ENCODE measurements around the gene CTXND1. TPM values are rescaled to one million over a fixed set of nuclear protein-coding genes. Genes with fewer than 3 reads are reported as not detected.

Gene CTXND1
- polyA plus RNA-seq, 10 donors, result 0.74 to 2.0 (median 1.1) TPM

- peak; percentile 16 to 66 (median 59) for DNase-seq
Observed at GRCh38 chr15:80182611-80183261, 69.3 kb downstream of the CTXND1 start.

GRCh38 chr15:80180986-80181385 lies 71.0 kb downstream of the CTXND1 start:
- no peak for DNase-seq

DNA sequence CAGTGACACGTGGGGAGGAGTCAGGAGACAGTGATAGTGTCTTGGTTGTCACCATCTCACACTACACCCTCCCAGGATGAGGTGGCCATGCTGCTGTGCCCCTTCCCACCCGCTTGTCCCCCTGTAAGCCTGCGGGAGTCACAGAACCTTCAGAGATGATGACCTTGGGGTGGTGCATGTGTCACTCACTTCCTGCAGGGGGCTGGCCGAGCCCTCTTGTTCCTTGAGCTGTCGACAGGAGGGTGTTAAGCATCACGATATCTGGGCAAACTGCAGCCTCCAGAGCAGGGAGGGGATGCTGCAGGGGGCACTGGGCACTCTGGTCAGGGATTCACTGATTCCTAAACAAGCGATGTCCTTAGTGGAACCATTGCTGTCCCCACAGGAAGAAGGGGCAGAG lies 71.5 kb downstream of the CTXND1 start:
- no peak for DNase-seq

DNA sequence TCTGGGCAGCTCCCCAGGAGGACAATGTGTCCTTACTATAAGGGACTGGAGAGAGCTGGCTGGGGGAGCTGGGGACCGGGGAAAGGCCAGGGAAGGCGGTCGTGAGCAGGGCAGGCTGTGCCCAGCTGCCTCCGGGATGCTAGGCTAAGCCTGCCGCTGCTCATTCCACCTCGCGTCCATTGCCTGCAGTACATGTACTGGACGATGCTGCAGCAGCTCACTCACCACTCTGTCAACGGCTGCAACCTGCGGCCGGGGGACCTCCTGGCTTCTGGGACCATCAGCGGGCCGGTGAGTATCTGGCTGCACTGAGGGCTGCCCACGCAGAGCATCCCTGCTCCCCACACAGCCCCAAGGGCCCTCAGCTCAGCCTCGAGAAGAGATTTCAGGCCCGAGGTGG lies 72.1 kb downstream of the CTXND1 start:
- DNase-seq, result peak in 1 of 3 donors; percentile 20

DNA sequence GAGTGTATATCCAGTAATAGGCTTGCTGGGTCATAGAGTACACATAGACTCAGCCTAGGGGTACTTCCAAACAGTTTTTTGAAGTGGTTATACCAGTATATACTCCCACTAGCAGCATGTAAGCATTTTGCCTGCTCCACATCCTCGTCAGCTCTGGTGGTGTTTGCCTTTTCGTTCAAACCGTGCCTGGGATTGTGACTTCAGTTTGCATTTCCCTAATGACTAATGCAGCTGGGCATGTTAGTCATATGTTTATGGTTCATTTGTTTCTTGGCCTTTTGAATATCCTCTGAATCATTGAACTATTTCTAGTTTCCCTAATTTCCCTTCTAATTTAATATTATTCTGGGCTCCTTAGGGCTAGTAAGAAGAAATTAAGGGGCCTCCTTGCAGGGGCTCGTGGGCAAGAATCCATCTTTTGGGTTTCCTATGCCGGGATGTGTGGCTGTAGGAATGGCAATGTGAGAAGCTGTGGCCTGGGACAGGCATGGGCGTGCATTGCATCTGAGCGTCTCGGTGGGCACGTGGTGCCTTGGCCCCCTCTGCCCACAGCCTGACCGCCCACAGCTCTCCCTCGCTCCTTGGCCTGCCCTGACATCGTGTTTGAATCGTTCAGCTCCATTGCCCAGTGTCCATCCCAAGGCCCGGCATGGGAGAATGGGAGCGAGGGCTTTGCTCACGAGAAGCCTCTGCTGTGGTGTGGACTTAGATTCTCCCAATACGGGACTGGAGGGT lies 72.8 kb downstream of the CTXND1 start:
- peak in 1 of 3 donors; percentile 57 for DNase-seq

DNA sequence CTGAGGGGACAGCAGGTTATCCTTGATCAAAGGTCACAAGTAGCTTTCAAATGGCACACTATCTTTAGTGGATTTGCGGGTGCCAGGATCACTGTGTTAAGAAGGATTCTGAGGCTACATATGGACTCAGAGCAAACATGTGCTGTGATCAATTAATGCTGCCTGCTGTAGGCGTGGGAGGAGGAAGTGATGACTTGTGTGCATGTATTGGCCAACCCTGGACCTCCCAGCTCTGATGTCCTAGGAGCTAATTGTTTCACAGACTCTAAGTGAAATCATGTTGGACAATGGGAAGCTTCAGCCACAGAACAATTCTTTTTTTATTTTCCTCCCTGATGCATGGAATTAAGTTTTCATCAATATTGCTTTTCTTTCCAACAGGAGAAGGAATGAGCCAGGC lies 74.9 kb downstream of the CTXND1 start:
- no peak for DNase-seq

GRCh38 chr15:80176443-80176842 lies 75.6 kb downstream of the CTXND1 start:
- no peak for DNase-seq

DNA sequence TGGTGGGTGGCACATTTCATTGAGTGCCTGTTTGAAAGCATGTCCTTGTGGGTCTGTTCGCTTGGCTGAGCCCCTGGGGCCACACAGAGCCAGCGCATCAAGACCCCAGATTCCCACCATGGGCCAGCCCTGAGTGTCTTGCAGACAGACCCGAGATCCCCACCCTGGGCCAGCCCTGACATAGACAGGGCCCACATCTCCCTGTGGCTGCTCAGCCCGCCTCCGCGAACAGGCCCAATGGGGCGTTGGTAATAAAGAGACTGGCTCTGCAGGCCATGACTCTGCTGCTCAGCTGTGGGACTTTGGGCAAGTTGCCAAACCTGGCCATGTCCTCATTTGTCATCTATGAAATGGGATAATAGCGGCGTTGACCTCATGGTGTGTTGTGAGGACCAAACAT lies 76.6 kb downstream of the CTXND1 start:
- no peak for DNase-seq

DNA sequence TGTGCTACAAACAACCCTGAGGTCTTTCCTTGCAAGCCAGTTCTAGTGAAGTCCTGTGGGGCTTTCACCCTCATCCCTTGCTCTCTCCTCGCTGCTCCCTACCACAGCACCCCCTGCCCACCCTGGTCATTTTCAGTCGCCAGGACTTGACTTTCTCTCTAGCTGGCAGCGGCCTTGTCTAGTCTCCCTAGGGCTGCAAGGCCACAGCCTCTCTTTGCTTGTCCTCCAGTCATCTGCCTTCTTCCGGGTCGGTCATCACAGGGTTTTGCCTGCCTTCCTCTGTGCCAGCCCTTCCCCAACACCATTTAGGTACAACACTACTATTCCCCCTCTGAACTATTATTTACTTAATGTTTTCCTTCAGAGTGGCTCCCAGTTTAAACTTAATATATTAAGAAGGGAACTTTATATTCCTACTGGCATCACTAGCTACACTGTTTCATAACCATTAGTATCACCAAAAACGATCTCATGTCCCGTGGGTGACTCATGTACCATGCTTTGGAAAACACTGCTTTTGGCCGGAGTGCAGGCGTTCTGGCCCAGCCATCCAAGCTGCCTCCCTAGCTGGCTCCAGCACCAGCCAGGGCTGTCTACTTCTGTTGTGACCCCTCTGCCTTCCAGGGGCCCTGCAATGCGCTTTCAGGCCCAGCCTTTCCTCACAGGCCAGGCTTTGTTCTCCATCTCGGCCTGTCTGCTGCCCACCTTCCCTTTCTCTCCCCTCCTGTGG lies 77.8 kb downstream of the CTXND1 start:
- no peak for DNase-seq

DNA sequence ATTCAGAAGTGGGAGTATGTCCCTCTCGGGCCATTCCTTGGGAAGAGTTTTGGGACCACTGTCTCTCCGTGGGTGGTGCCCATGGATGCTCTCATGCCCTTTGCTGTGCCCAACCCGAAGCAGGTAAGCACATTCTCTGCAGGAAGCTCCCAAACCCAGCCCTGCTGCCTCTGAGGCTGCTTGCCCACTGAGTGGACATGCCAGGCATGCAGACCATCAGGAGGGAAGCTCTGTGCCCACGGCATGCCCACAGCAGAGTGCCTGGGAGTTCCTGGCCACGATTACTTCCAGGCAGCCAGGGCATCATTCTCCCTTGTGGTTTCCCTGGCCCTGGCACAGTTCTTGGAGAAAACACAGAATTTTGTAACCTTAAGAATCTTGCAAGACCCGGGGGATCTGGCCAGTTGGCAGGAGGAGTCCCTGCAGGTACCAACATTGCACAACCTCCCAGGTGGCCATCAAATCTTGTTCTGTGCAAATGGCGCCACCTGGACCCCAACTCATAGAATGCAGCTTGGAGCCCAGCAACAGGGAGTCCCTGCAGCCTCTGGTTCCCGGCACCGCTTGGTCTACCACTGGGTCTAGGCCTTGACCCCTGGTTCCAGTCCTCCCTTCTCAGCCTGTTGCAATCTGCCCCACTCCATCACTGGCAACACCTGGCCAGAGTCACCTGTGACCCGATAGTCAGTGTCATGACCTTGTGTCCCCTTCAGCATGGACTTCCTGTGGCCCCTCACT lies 78.8 kb downstream of the CTXND1 start:
- DNase-seq, result peak in 2 of 3 donors; percentile 43 to 50

DNA sequence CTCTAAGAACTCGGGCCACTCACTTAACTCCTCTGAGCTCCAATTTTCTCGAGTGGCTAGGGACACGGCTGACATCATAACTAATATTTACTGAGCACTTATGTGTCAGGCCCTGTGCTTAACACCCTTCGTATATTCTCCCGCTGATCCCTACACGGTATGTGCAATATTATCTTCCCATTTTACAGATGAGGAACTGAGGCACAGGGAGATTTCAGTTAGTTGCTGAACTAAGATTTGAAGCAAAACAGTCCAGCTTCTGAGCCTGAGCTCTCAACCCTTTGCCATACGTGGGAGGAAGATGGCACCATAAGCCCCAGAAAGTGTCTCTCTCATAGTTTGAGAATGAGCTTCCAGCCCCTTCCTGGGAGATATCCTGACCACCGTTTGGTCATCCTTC lies 79.6 kb downstream of the CTXND1 start:
- DNase-seq, result no peak

- DNase-seq, result no peak
Observed at GRCh38 chr15:80171787-80172186, 80.2 kb downstream of the CTXND1 start.

- DNase-seq, result no peak
Observed at GRCh38 chr15:80170596-80170995, 81.4 kb downstream of the CTXND1 start.

DNA sequence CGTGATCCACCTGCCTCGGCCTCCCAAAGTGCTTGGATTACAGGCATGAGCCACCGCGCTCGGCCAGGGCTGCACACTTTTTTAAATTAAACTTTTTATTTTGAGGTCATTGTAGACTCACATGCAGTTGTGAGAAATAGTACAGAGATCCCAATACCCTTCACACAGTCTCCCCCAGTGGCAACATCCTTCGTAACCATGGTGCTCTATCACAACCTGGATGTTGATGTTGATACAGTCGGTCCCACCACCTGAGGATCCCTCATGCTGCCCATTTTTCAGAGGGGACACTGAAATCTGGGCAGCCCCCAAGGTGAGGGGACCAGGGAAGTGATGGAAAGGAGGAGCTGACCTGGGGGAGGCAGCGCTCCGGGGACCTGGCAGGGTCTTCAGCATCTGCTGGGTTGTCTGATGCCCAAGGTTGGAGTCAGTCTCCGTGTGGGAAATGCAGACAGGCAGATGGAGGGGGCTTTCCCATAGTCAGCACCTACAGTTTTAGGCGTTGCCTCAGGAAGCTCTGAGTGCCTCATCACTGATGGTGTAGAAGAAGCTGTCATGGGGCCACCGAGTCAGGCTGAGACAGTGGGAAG lies 82.2 kb downstream of the CTXND1 start:
- DNase-seq, result no peak

DNA sequence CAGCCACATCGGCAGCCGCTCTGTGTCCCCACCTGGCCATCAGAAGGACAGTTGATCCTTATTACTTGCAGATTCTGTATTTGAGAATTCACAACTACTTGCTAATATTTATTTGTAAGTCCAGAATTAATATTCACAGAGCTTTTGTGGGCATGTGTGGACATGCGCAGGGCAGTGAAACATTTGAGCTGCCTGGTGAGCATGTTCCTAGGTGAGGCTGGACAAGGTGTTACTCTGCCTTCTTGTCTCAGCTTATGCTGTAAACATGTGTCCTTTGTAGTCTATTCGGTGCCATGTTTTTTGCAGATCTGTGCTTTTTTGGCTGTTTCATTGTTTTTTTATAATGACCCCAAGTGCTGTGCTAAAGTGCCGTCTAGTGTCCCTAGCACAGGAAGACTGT lies 83.6 kb downstream of the CTXND1 start:
- DNase-seq, result no peak

DNA sequence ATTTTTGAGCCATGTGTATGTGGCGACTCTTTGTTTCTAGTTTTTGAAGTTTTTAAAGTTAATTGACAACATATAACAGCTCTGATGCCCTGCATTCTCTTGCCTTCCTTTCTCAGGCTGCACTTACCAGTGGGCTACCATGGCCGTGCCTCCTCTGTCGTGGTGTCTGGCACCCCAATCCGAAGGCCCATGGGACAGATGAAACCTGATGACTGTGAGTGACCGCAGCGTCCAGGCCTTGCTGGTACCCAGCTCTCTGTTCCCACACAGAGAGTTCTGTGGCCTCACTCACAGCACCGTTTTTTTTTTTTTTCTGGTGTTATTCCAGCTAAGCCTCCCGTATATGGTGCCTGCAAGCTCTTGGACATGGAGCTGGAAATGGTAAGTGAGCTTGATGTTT lies 84.1 kb downstream of the CTXND1 start:
- DNase-seq, result no peak

DNA sequence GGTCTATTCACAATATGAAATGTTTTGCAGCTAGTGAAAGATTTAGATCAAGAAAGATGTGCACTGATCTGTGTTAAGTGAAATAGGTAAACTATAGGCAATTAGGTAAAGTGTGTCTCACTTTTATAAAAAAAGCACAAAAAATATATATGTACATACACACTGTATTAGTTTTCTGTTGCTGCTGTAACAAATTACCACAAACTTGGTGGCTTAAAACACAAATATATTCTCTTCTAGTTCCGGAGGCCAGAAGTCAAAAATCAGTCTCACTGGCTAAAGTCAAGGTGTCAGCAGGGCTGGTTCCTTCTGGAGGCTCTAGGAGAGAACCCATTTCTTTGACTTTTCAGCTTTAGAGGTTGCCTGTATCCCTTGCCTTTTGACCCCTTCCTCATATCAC lies 88.1 kb downstream of the CTXND1 start:
- no peak for DNase-seq

- no peak for DNase-seq
Observed at GRCh38 chr15:80163217-80163616, 88.8 kb downstream of the CTXND1 start.

DNA sequence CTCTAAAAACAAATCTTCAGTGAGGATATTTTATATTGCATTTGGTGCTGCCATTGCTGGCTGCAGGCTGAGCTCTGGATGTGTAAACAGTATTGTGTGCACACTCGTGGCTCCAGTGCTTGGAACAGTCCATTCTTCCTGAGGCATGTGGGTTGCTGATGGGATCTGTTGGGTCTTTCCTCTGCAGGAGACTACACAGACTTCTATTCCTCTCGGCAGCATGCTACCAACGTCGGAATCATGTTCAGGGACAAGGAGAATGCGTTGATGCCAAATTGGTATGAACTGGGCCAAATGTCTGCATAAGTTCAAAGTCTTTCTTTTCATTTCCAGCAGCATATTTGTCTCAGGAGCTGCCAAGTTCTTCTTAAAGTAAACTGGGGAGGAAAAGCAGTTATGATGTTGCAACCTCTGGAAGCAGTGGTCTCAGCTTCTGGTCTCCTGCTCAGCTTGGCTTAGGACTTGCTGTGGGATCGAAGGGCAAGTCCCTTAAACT lies 89.9 kb downstream of the CTXND1 start:
- DNase-seq, result peak in 1 of 3 donors; percentile 23

DNA sequence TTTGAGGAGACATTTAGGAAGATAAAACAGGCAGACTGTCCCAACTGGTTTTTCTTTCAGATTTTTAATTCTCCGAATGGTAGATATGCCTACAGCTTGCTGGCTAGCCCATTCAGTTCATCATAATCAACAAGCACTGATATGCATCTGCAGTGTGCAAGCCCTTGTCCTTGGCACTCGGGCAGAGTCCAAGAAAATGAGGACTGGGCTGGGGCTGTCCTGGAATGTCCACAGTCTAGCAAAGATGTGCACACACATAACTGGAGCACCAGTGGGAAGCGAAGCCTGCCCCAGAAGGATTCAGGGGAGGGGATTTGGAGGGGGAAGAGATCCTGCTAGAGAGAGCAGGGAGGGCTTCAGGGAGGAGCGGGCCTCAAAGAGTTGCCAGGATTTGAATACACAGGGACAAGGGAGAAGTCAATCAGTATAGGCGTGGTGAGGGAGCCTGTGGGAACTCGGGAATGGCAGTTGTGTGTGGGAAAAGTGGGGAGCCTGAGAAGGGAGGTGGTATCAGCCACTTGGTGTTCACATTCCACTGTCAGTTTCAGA lies 90.5 kb downstream of the CTXND1 start:
- no peak for DNase-seq

- peak; percentile 19 to 87 (median 54) for DNase-seq
Observed at GRCh38 chr15:80160570-80161156, 91.3 kb downstream of the CTXND1 start.
